ENCODE results near the gene GPR31. TPM values are rescaled to one million over a fixed set of nuclear protein-coding genes. Genes with fewer than 3 reads are reported as not detected.

The GPR31 gene
- total RNA-seq, 1 experiment from 2014 or later = not detected

- TF ChIP-seq CTCF (IDR thresholded peaks at IDR 0.05; ENCODE audit: insufficient read depth in 1 of 2, low read depth in 1 of 2, low read length in 1 of 2, severe bottlenecking in 1 of 2, unreplicated experiment in 1 of 2) = no peak
- Histone ChIP-seq H3K27me3 (replicated peaks; ENCODE audit: control insufficient read depth, insufficient read depth, low read length) (no peaks in the 10 kb centered on the region), H3K4me3 (ENCODE audit: low read depth, low read length) (no peak overlapping the region), H3K9me3 (no peaks in the 10 kb centered on the region), H3K4me1 (no peaks in the 10 kb centered on the region), H3K36me3 (ENCODE audit: control insufficient read depth, insufficient read depth, low read length) (no peaks in the 10 kb centered on the region)
- H3K4me3 Mint-ChIP-seq (ENCODE audit: unreplicated experiment) = no peak overlapping the region
- intact Hi-C loops (cut with micrococcal nuclease; ENCODE audit: unreplicated experiment) = no loop called here
- H3K4me1 Mint-ChIP-seq (ENCODE audit: low read depth, unreplicated experiment) = no peaks in the 10 kb centered on the region
- no TSS peak for BruUV-seq (replicated peaks)
- ChIA-PET CTCF (no interaction called here), POLR2A (no interaction called here)
- DNase-seq = no peak
- no peaks in the 10 kb centered on the region for H3K9me3 Mint-ChIP-seq (ENCODE audit: unreplicated experiment)
- H3K27ac Mint-ChIP-seq (ENCODE audit: unreplicated experiment) = no peak overlapping the region
- no peaks in the 10 kb centered on the region for H3K36me3 Mint-ChIP-seq (ENCODE audit: insufficient read depth, unreplicated experiment)
- no peaks in the 10 kb centered on the region for H3K27me3 Mint-ChIP-seq (ENCODE audit: insufficient read depth, unreplicated experiment)
These were observed 27.6 kb downstream of the GPR31 start for GRCh38 chr6:167130008-167130677.

GRCh38 chr6:167129562-167129961 is 28.2 kb downstream of the GPR31 start:
- ChIA-PET CTCF (no interaction called here), POLR2A (no interaction called here)
- Histone ChIP-seq H3K36me3 (ENCODE audit: control insufficient read depth, insufficient read depth, low read length) (no peaks in the 10 kb centered on the region), H3K27me3 (replicated peaks; ENCODE audit: control insufficient read depth, insufficient read depth, low read length) (no peaks in the 10 kb centered on the region), H3K4me3 (ENCODE audit: low read depth, low read length) (no peak overlapping the region), H3K4me1 (no peaks in the 10 kb centered on the region), H3K9me3 (no peaks in the 10 kb centered on the region)
- no peak for TF ChIP-seq CTCF (IDR thresholded peaks at IDR 0.05; ENCODE audit: insufficient read depth in 1 of 2, low read depth in 1 of 2, low read length in 1 of 2, severe bottlenecking in 1 of 2, unreplicated experiment in 1 of 2)
- no TSS peak for BruUV-seq (replicated peaks)
- DNase-seq = no peak
- Mint-ChIP-seq H3K27ac (ENCODE audit: unreplicated experiment) (no peak overlapping the region), H3K9me3 (ENCODE audit: unreplicated experiment) (no peaks in the 10 kb centered on the region), H3K4me1 (ENCODE audit: low read depth, unreplicated experiment) (no peaks in the 10 kb centered on the region), H3K27me3 (ENCODE audit: insufficient read depth, unreplicated experiment) (no peaks in the 10 kb centered on the region), H3K4me3 (ENCODE audit: unreplicated experiment) (no peak overlapping the region), H3K36me3 (ENCODE audit: insufficient read depth, unreplicated experiment) (no peaks in the 10 kb centered on the region)
- intact Hi-C loops (cut with micrococcal nuclease; ENCODE audit: unreplicated experiment) = no loop called here

- H3K27me3 Mint-ChIP-seq (ENCODE audit: insufficient read depth, unreplicated experiment) = no peaks in the 10 kb centered on the region
- POLR2A ChIA-PET = no interaction called here
- H3K36me3 Mint-ChIP-seq (ENCODE audit: insufficient read depth, unreplicated experiment) = no peaks in the 10 kb centered on the region
- no peak overlapping the region for H3K4me3 Mint-ChIP-seq (ENCODE audit: unreplicated experiment)
- H3K4me1 Mint-ChIP-seq (ENCODE audit: low read depth, unreplicated experiment) = no peaks in the 10 kb centered on the region
- H3K9me3 ChIP-seq = no peaks in the 10 kb centered on the region
- BruUV-seq (replicated peaks) = no TSS peak
- DNase-seq = no peak
- no peaks in the 10 kb centered on the region for H3K27me3 ChIP-seq (replicated peaks; ENCODE audit: control insufficient read depth, insufficient read depth, low read length)
- H3K36me3 ChIP-seq (ENCODE audit: control insufficient read depth, insufficient read depth, low read length) = no peaks in the 10 kb centered on the region
- no peaks in the 10 kb centered on the region for H3K4me1 ChIP-seq
- H3K27ac Mint-ChIP-seq (ENCODE audit: unreplicated experiment) = no peak overlapping the region
- no peak overlapping the region for H3K4me3 ChIP-seq (ENCODE audit: low read depth, low read length)
- intact Hi-C loops (cut with micrococcal nuclease; ENCODE audit: unreplicated experiment) = no loop called here
- no peak for TF ChIP-seq CTCF (IDR thresholded peaks at IDR 0.05; ENCODE audit: insufficient read depth in 1 of 2, low read depth in 1 of 2, low read length in 1 of 2, severe bottlenecking in 1 of 2, unreplicated experiment in 1 of 2)
- no peaks in the 10 kb centered on the region for H3K9me3 Mint-ChIP-seq (ENCODE audit: unreplicated experiment)
- CTCF ChIA-PET = no interaction called here
These were observed 28.6 kb downstream of the GPR31 start for GRCh38 chr6:167129159-167129558.
